ENCODE results near the gene STUB1.

GRCh38 chr16:679814-680624 is at the start of gene STUB1:
- TF ChIP-seq CTCF (IDR thresholded peaks at IDR 0.05), result no peak
- peak; percentile 81 for TF ChIP-seq POLR2A (IDR thresholded peaks at IDR 0.05)

Data from right lobe of liver (tissue), 4 donors.